Neural cell (in vitro differentiated cells): ENCODE results near the gene CST8. TPM values are rescaled to one million over a fixed set of nuclear protein-coding genes. Genes with fewer than 3 reads are reported as not detected.

Experiments
- H2AFZ ChIP-seq: fragments of 200-600, 300-800 bp; sonication (generic), shearing (Covaris generic); 2 replicates; pipeline ENCODE4 v1.6.0; 2014; ENCODE audit warnings: low read depth, mild to moderate bottlenecking, antibody characterized with exemption, low read length, moderate library complexity
- H3F3A ChIP-seq: fragments of 200-600 bp; shearing (Covaris generic); 2 replicates; pipeline ENCODE4 v1.6.1; 2016; ENCODE audit warnings: mild to moderate bottlenecking, moderate library complexity, mixed read lengths, antibody characterized with exemption, low read length; ENCODE audit not compliant: insufficient read depth, poor library complexity, severe bottlenecking
- H3K27ac ChIP-seq: fragments of 200-600, 300-800 bp; sonication (generic), shearing (Covaris generic); 2 replicates; pipeline ENCODE4 v1.5.1; 2014; ENCODE audit warnings: mild to moderate bottlenecking, low read length, moderate library complexity
- H3K27me3 ChIP-seq: fragments of 300-800, 200-600 bp; sonication (generic), shearing (Covaris generic); 2 replicates; pipeline ENCODE4 v1.6.0; 2014; ENCODE audit warnings: mild to moderate bottlenecking, low read depth, low read length, moderate library complexity; ENCODE audit not compliant: insufficient read depth
- H3K36me3 ChIP-seq: fragments of 300-800, 200-600 bp; sonication (generic), shearing (Covaris generic); 2 replicates; pipeline ENCODE4 v1.5.1; 2014; ENCODE audit warnings: mild to moderate bottlenecking, antibody characterized with exemption, low read length, moderate library complexity; ENCODE audit not compliant: insufficient read depth
- H3K4me2 ChIP-seq: fragments of 300-800, 200-600 bp; sonication (generic), shearing (Covaris generic); 2 replicates; pipeline ENCODE4 v1.6.0; 2014; ENCODE audit warnings: mild to moderate bottlenecking, low read length
- H3K4me3 ChIP-seq: fragments of 300-800, 200-600 bp; sonication (generic), shearing (Covaris generic); 2 replicates; pipeline ENCODE4 v1.5.1; 2014; ENCODE audit warnings: mild to moderate bottlenecking, low read length, moderate library complexity
- H3K79me2 ChIP-seq: fragments of 200-600 bp; shearing (Covaris generic); replicated peaks from 2 replicates; pipeline ENCODE4 v1.6.0; 2014; ENCODE audit warnings: mild to moderate bottlenecking, low read length, moderate library complexity; ENCODE audit not compliant: insufficient read depth
- H3K9ac ChIP-seq: fragments of 300-800, 200-600 bp; sonication (generic), shearing (Covaris generic); 2 replicates; pipeline ENCODE4 v1.6.1; 2016; ENCODE audit warnings: mild to moderate bottlenecking, low read length, mixed read lengths
- H3K9me2 ChIP-seq: fragments of 200-600 bp; shearing (Covaris generic); 2 replicates; pipeline ENCODE4 v1.6.1; 2016; ENCODE audit warnings: mild to moderate bottlenecking, low read length, mixed read lengths; ENCODE audit not compliant: insufficient read depth
- H3K9me3 ChIP-seq: fragments of 200-600, 300-800 bp; sonication (generic), shearing (Covaris generic); 2 replicates; pipeline ENCODE4 v1.6.1; 2016; ENCODE audit warnings: mild to moderate bottlenecking, mixed run types, low read length, moderate library complexity, mixed read lengths
- H4K20me1 ChIP-seq: fragments of 200-600 bp; shearing (Covaris generic); 2 replicates; pipeline ENCODE4 v1.6.1; 2016; ENCODE audit warnings: mild to moderate bottlenecking, mixed run types; ENCODE audit not compliant: insufficient read depth
- CTCF ChIP-seq: fragments of 450-650 bp; IDR thresholded peaks from 2 replicates; pipeline ENCODE4 v1.5.1; 2014; ENCODE audit warnings: antibody characterized with exemption, mild to moderate bottlenecking, moderate library complexity; ENCODE audit not compliant: poor library complexity, severe bottlenecking
- EP300 ChIP-seq: fragments of 450-650 bp; conservative IDR thresholded peaks from 2 replicates; pipeline ENCODE4 v1.6.1; 2014; ENCODE audit warnings: antibody characterized with exemption, mild to moderate bottlenecking, moderate library complexity; ENCODE audit not compliant: poor library complexity, severe bottlenecking
- EZH2 ChIP-seq: fragments of 200-600, 300-800 bp; shearing (Covaris generic), sonication (generic); IDR thresholded peaks from 2 replicates; pipeline ENCODE4 v1.6.1; 2014; ENCODE audit warnings: antibody characterized with exemption, low read length, borderline replicate concordance, mild to moderate bottlenecking; ENCODE audit not compliant: insufficient read depth, poor library complexity, severe bottlenecking
- MXI1 ChIP-seq: fragments of 450-650 bp; conservative IDR thresholded peaks from 2 replicates; pipeline ENCODE4 v1.6.1; 2014; ENCODE audit warnings: antibody characterized with exemption, mild to moderate bottlenecking; ENCODE audit not compliant: poor library complexity, severe bottlenecking
- POLR2AphosphoS5 ChIP-seq: IDR thresholded peaks from 2 replicates; pipeline ENCODE4 v1.6.1; 2012
- RAD21 ChIP-seq: fragments of 450-650 bp; conservative IDR thresholded peaks from 2 replicates; pipeline ENCODE4 v1.6.1; 2014; ENCODE audit warnings: antibody characterized with exemption, mild to moderate bottlenecking, moderate library complexity
- REST ChIP-seq: IDR thresholded peaks from 2 replicates; pipeline ENCODE4 v1.6.1; 2012; ENCODE audit warnings: borderline replicate concordance
- SMC3 ChIP-seq: fragments of 450-650 bp; conservative IDR thresholded peaks from 2 replicates; pipeline ENCODE4 v1.6.1; 2014; ENCODE audit warnings: antibody characterized with exemption, mild to moderate bottlenecking, moderate library complexity; ENCODE audit not compliant: poor library complexity
- TAF1 ChIP-seq: IDR thresholded peaks from 2 replicates; pipeline ENCODE4 v1.6.1; 2012; ENCODE audit warnings: low read depth
- polyA plus RNA-seq: library from polyadenylated mRNA; depleted of rRNA; stranded (reverse); fragments of >200 nt; gene quantifications from 2 replicates; pipeline ENCODE4 v1.2.3, GENCODE V29; 2014

The CST8 gene
- polyA plus RNA-seq, 1 donor from 2014 or later = not detected

GRCh38 chr20:23448167-23448566, 42.8 kb upstream of the CST8 start:
- TF ChIP-seq MXI1 = no peak
- no peak for TF ChIP-seq EP300
- no peak for TF ChIP-seq CTCF
- no peak overlapping the region for H2AFZ ChIP-seq
- no peaks in the 10 kb centered on the region for H3K9me3 ChIP-seq
- H3K4me2 ChIP-seq = no peak overlapping the region
- no peaks in the 10 kb centered on the region for H3F3A ChIP-seq
- no peak overlapping the region for H3K9ac ChIP-seq
- H3K9me2 ChIP-seq = no peaks in the 10 kb centered on the region
- no peaks in the 10 kb centered on the region for H4K20me1 ChIP-seq
- H3K79me2 ChIP-seq = no peaks in the 10 kb centered on the region
- no peak overlapping the region for H3K27ac ChIP-seq
- H3K36me3 ChIP-seq = no peaks in the 10 kb centered on the region
- H3K27me3 ChIP-seq = no peaks in the 10 kb centered on the region
- H3K4me3 ChIP-seq = no peak overlapping the region

- no peak overlapping the region for H3K27ac ChIP-seq
- H3K36me3 ChIP-seq = no peaks in the 10 kb centered on the region
- no peaks in the 10 kb centered on the region for H3K79me2 ChIP-seq
- no peaks in the 10 kb centered on the region for H3K9me3 ChIP-seq
- H2AFZ ChIP-seq = no peak overlapping the region
- H3K9ac ChIP-seq = no peak overlapping the region
- H3K4me2 ChIP-seq = no peak overlapping the region
- no peaks in the 10 kb centered on the region for H3K27me3 ChIP-seq
- no peaks in the 10 kb centered on the region for H3F3A ChIP-seq
- no peak for TF ChIP-seq CTCF
- H3K4me3 ChIP-seq = no peak overlapping the region
- H4K20me1 ChIP-seq = no peaks in the 10 kb centered on the region
- no peaks in the 10 kb centered on the region for H3K9me2 ChIP-seq
Observed at GRCh38 chr20:23449421-23449820, 41.5 kb upstream of the CST8 start.

- no peak for TF ChIP-seq POLR2AphosphoS5
- TF ChIP-seq RAD21 = no peak
- TF ChIP-seq EZH2 = no peak
- TF ChIP-seq EP300 = no peak
- TF ChIP-seq CTCF = no peak
- TF ChIP-seq SMC3 = no peak
- TF ChIP-seq TAF1 = no peak
- TF ChIP-seq REST = no peak
- no peak for TF ChIP-seq MXI1
- Histone ChIP-seq H3K27ac (no peak overlapping the region), H3F3A (no peaks in the 10 kb centered on the region), H4K20me1 (no peaks in the 10 kb centered on the region), H3K4me3 (no peak overlapping the region), H3K9me2 (no peaks in the 10 kb centered on the region), H3K4me2 (no peak overlapping the region), H2AFZ (no peak overlapping the region), H3K9ac (no peak overlapping the region), H3K27me3 (no peaks in the 10 kb centered on the region), H3K9me3 (no peaks in the 10 kb centered on the region), H3K79me2 (no peaks in the 10 kb centered on the region), H3K36me3 (no peaks in the 10 kb centered on the region)
Observed at GRCh38 chr20:23450877-23451276, 40.0 kb upstream of the CST8 start.
